Peyer's patch (tissue), 4 donors: Measurements from ENCODE around the gene DCAF11.

Experiments
- POLR2A ChIP-seq, 2 donors: fragments of 450-650 bp; IDR thresholded peaks; one replicate each; pipeline ENCODE4 v1.5.1; 2017; ENCODE audit warnings: antibody characterized with exemption in 2 of 2, mild to moderate bottlenecking in 2 of 2, moderate library complexity in 2 of 2
- TF ChIP-seq, protein P1 (sequence below), 6 experiments: fragments of 450-650 bp in 4 of 6; fragments of 200-600 bp in 2 of 6; sonication (generic) in 1 of 6; IDR thresholded peaks; one replicate each; pipeline ENCODE4 v1.5.1; 2017 to 2019; ENCODE audit warnings: antibody characterized with exemption in 6 of 6, mild to moderate bottlenecking in 3 of 6, moderate library complexity in 1 of 6

- TF ChIP-seq, protein P1, sequence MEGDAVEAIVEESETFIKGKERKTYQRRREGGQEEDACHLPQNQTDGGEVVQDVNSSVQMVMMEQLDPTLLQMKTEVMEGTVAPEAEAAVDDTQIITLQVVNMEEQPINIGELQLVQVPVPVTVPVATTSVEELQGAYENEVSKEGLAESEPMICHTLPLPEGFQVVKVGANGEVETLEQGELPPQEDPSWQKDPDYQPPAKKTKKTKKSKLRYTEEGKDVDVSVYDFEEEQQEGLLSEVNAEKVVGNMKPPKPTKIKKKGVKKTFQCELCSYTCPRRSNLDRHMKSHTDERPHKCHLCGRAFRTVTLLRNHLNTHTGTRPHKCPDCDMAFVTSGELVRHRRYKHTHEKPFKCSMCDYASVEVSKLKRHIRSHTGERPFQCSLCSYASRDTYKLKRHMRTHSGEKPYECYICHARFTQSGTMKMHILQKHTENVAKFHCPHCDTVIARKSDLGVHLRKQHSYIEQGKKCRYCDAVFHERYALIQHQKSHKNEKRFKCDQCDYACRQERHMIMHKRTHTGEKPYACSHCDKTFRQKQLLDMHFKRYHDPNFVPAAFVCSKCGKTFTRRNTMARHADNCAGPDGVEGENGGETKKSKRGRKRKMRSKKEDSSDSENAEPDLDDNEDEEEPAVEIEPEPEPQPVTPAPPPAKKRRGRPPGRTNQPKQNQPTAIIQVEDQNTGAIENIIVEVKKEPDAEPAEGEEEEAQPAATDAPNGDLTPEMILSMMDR (IDR thresholded peaks at IDR 0.05) = no peak
- no peak for TF ChIP-seq POLR2A (IDR thresholded peaks at IDR 0.05)
These were observed 45.2 kb upstream of the DCAF11 start for GRCh38 chr14:24069411-24069735.
